Activated gamma-delta T cell treated with Interleukin-2 at 50 U/mL for 16 hours (primary cell): ENCODE measurements around the gene SPATA31D4.

Experiments used
- DNase-seq: peaks from one replicate; pipeline ENCODE4 v3.0.0-alpha.2; 2020

Gene SPATA31D4

DNA sequence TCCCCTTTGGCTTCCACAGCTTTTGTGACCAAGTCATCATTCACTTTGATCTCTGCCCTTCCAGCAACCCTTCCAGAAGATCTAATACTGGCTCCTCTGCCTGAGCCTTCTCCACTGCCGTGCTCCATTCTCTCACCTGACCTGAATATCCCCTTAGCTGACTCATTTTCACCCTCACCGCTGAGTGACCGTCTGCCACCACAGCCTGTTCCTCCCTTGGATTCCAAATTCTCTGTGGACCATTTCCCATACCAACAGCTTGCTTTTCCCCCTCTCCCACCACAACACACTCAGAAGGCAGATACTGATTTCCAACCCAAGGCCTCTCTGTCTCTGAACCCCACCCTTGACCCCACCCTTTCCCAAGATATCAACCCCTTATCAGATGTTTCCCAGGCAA is 39.8 kb downstream of the SPATA31D4 start:
- no peak for DNase-seq

DNA sequence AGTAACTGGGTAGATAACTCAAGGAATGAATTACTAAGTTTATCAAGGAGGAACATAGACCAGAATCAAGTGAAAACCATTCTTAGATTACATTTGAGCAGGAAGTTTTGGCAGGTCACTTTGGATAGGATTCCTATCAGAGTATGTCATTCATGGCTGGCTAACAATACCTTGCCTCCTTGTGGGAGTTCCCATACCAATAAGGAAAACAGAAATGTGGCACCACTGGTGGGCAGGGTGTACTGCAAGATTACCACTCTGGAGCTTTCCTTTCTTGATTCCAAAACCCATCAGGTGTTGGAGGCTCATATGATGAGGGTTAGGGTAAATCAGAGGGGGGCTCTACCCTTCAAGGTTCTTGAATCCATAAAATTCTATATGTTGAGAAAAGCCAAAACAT is 41.7 kb downstream of the SPATA31D4 start:
- DNase-seq = no peak

DNA sequence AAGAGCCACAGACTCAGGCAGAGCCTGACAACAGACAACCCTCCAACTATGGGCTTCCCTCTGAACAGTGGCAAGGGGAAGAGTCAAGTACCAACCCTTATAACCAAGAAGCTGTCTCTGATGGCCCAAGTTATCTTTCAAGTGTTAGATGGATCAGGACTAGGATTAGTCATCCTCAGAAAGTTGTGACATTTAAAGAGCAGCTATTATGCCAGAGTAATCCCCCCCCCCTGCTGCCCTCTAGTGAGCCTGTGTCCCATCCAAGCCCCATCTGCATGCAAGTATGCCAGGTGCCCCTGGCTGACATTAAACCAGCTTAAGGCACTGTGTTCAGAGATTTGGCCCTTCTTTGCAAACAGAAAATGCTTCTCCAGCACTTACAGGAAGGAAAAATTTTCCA is 43.5 kb downstream of the SPATA31D4 start:
- DNase-seq = no peak

DNA sequence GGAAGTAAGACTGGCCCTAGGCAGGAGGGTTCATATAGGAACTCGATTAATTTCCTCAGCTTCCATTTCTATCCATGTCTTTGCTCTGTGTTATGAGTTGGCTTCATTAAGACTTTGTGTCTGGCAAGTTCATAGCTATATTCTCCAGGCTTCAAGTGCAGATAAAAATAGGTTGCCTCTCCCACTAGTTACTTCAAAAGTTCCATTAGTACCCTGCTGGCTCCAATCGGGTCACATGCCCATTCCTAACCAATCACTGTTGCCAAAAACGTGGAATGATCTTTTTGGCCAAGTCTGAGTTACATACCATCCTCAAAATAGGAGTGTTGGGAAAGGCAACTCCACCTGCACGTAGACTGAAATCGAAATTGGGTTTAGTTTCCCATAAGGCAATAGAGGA is 46.5 kb downstream of the SPATA31D4 start:
- DNase-seq = no peak

DNA sequence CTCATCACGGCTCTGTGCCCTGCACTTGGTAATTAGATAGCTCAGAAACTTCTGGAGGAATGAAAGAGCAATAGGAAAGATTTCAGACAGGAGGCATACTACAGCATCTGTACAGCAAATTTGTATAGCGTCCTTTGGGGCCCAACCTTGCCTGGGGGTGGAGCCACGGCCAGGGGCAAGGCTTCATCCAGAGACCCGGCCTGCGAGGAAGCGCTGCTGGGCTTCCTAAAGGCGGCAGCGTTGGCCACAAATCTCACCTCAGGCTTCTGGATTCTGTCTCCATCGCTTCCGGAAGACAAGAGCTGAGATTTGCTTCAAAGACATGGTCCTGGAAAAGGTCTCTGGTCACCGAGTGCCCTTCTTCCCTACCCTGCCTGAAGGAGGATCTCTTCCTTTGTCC is 48.1 kb downstream of the SPATA31D4 start:
- DNase-seq = no peak

DNA sequence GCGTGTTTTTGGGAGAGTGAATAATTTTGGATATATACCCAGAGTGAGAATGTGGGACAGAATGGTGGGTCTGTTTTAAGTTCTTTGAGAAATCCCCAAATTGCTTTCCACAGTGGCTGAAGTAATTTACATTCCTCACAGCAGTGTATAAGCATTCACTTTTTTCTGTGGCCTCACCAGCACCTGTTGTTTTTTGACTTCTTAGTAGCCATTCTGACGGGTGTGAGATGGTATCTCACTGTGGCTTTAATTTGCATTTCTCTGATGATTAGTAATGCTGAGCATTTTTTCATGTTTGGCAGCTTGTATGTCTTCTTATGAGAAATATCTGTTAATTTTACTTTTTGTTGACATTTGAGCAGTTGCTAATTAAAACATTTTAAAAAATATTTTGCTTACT is 51.0 kb downstream of the SPATA31D4 start:
- no peak for DNase-seq

DNA sequence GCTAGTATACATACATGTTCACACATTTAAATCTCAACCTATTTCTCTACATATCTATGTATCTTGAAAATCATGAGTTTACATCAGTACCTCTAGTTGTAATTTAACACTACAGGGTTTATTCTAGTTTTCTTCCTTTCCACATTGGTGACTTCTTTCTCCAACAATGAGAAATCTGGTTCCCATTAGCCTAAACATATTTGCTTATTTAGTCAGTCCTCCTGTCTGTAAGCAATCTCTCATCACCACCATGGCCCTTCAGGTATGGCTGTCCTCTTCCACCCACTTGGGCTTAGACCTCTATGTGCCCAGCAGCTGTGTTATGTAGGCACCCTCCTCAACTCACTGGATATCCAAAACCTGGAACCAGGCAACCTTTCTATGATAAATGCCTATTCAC is 52.3 kb downstream of the SPATA31D4 start:
- DNase-seq = no peak

DNA sequence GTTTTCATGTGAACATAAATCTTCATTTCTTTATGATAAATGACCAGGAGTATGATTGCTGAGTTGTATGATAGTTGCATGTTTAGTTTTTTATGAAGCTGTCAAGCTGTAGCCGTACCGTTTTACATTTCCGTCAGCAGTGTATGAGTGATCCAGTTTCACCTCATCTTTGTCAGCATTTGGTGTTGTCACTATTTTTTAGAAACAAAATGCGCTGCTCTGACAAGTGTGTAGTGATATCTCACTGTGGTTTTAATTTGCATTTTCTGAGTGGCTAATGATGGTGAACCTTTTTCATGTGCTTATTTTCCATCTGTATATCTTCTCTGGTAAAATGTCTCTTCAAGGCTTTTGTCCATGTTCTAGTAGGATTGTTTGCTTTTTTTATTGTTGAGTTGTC is 53.7 kb downstream of the SPATA31D4 start:
- DNase-seq = no peak
